ENCODE measurements around the gene TOX3. TPM values are rescaled to one million over a fixed set of nuclear protein-coding genes. Genes with fewer than 3 reads are reported as not detected.

The TOX3 gene
- total RNA-seq, 1 experiment from 2014 or later = 20.2 TPM

GRCh38 chr16:52584354-52585320, 37.7 kb upstream of the TOX3 start:
- no peak overlapping the region for H3K4me3 Mint-ChIP-seq
- no peaks in the 10 kb centered on the region; the same call in 1 of the 2 replicates for H3K36me3 Mint-ChIP-seq
- H3K27me3 Mint-ChIP-seq (ENCODE audit: low read depth) = no peaks in the 10 kb centered on the region
- POLR2A ChIA-PET = no interaction called here
- ATAC-seq (no peak), DNase-seq (ENCODE audit: low spot score) (no peak)
- peaks cover 1% of the 10 kb centered on the region; the same call in 1 of the 2 replicates for H3K4me1 Mint-ChIP-seq
- CTCF ChIA-PET = no interaction called here
- peaks cover 23% of the 10 kb centered on the region for H3K9me3 Mint-ChIP-seq
- no peak overlapping the region; the same call in 1 of the 2 replicates for H3K27ac Mint-ChIP-seq
- no peak for TF ChIP-seq FOXP4 (CRISPR knock-in tag; IDR thresholded peaks at IDR 0.05)

- ChIA-PET CTCF (no interaction called here), POLR2A (no interaction called here)
- Mint-ChIP-seq H3K4me3 (no peak overlapping the region), H3K27ac (no peak overlapping the region), H3K27me3 (ENCODE audit: low read depth) (no peaks in the 10 kb centered on the region), H3K4me1 (peaks cover 18% of the 10 kb centered on the region), H3K9me3 (peaks cover 23% of the 10 kb centered on the region), H3K36me3 (no peaks in the 10 kb centered on the region; the same call in 1 of the 2 replicates)
- no peak for ATAC-seq
- no peak for DNase-seq (ENCODE audit: low spot score)
- TF ChIP-seq ETV6 (CRISPR knock-in tag; IDR thresholded peaks at IDR 0.05) (no peak), ZNF232 (CRISPR knock-in tag; IDR thresholded peaks at IDR 0.05) (no peak), TEAD1 (CRISPR knock-in tag; IDR thresholded peaks at IDR 0.05) (no peak), KAT7 (CRISPR knock-in tag; IDR thresholded peaks at IDR 0.05; ENCODE audit: borderline replicate concordance) (no peak), JUN (CRISPR knock-in tag; IDR thresholded peaks at IDR 0.05) (no peak), EMX1 (CRISPR knock-in tag; IDR thresholded peaks at IDR 0.05) (no peak), ZNF121 (CRISPR knock-in tag; IDR thresholded peaks at IDR 0.05) (0 out of 2 replicates have a peak, but pooled peaks have one; percentile 18)
Observed at GRCh38 chr16:52581530-52581929, 34.6 kb upstream of the TOX3 start.

- H3K4me3 Mint-ChIP-seq = no peak overlapping the region
- DNase-seq (ENCODE audit: low spot score) (no peak), ATAC-seq (no peak)
- no peak overlapping the region for H3K27ac Mint-ChIP-seq
- CTCF ChIA-PET = no interaction called here
- H3K9me3 Mint-ChIP-seq = peaks cover 16% of the 10 kb centered on the region
- H3K36me3 Mint-ChIP-seq = no peaks in the 10 kb centered on the region; the same call in 1 of the 2 replicates
- TF ChIP-seq HMGXB4 (CRISPR knock-in tag; IDR thresholded peaks at IDR 0.05) = no peak
- TF ChIP-seq PREB (CRISPR knock-in tag; IDR thresholded peaks at IDR 0.05; ENCODE audit: borderline replicate concordance) = no peak
- no peak for TF ChIP-seq USF1 (CRISPR knock-in tag; IDR thresholded peaks at IDR 0.05)
- POLR2A ChIA-PET = no interaction called here
- no peaks in the 10 kb centered on the region for H3K27me3 Mint-ChIP-seq (ENCODE audit: low read depth)
- H3K4me1 Mint-ChIP-seq = peaks cover 18% of the 10 kb centered on the region
Observed at GRCh38 chr16:52580488-52580887, 33.5 kb upstream of the TOX3 start.

Measured in WTC11 (cell line).